Lung (tissue), 12 donors: Measurements from ENCODE around the gene ZNF653. TPM values are rescaled to one million over a fixed set of nuclear protein-coding genes. Genes with fewer than 3 reads are reported as not detected.

Source experiments
- ATAC-seq: fragments of 200-7000 bp; cut with Tn5 transposase; one replicate; pipeline ENCODE4 v1.9.1; 2020; ENCODE audit warnings: moderate number of reproducible peaks; ENCODE audit not compliant: insufficient read depth, low FRiP score
- DNase-seq, 3 donors: peaks; one replicate each; pipeline ENCODE4 v3.0.0-alpha.2; 2013 to 2017
- H3K27ac ChIP-seq, 2 donors: one replicate each; pipeline ENCODE4 v1.5.1; 2013; ENCODE audit warnings: mild to moderate bottlenecking in 2 of 2, moderate library complexity in 2 of 2, control low read depth in 1 of 2, inconsistent platforms in 1 of 2, low read depth in 1 of 2, low read length in 1 of 2
- H3K27me3 ChIP-seq, 3 donors: one replicate each; pipeline ENCODE4 v1.5.1; 2013; ENCODE audit warnings: low read length in 2 of 3; ENCODE audit not compliant: control insufficient read depth in 3 of 3, insufficient read depth in 3 of 3
- H3K36me3 ChIP-seq, 4 donors: one replicate each; pipeline ENCODE4 v1.5.1; 2013; ENCODE audit warnings: low read length in 4 of 4, mild to moderate bottlenecking in 1 of 4, moderate library complexity in 1 of 4; ENCODE audit not compliant: control insufficient read depth in 4 of 4, insufficient read depth in 4 of 4
- H3K4me1 ChIP-seq, 5 donors: one replicate each; pipeline ENCODE4 v1.5.1; 2013; ENCODE audit warnings: low read length in 5 of 5, mild to moderate bottlenecking in 2 of 5, moderate library complexity in 1 of 5; ENCODE audit not compliant: control insufficient read depth in 5 of 5, insufficient read depth in 5 of 5
- H3K4me3 ChIP-seq: one replicate; pipeline ENCODE4 v1.5.1; 2013; ENCODE audit warnings: mild to moderate bottlenecking, control low read depth, moderate library complexity
- H3K9ac ChIP-seq, 2 donors: one replicate each; pipeline ENCODE4 v1.5.1; 2013; ENCODE audit warnings: low read length in 2 of 2, control low read depth in 1 of 2; ENCODE audit not compliant: insufficient read depth in 1 of 2
- H3K9me3 ChIP-seq, 4 donors: one replicate each; pipeline ENCODE4 v1.5.1; 2013; ENCODE audit warnings: low read length in 3 of 4, mild to moderate bottlenecking in 1 of 4, moderate library complexity in 1 of 4; ENCODE audit not compliant: control insufficient read depth in 4 of 4, insufficient read depth in 3 of 4
- CTCF ChIP-seq: IDR thresholded peaks from 2 replicates; pipeline ENCODE4 v1.5.1; 2012; ENCODE audit warnings: mild to moderate bottlenecking; ENCODE audit errors: control extremely low read depth, extremely low read depth
- WGBS, 2 donors: extraction: QIAGEN DNeasy Blood & Tissue Kit; methylation state at CpG; one replicate each; pipeline ENCODE4 v1.1.7; 2013; 5-methylcytosine and 5-hydroxymethylcytosine counted together
- polyA plus RNA-seq, 2 donors: library from polyadenylated mRNA; stranded (reverse); fragments of 200-250 nt; gene quantifications; one replicate each; pipeline ENCODE4 v1.2.1, GENCODE V29; 2013
- total RNA-seq, 2 donors: library from RNA; depleted of rRNA in 1 of 2; stranded (reverse); fragments of >200 nt in 1 of 2; gene quantifications; one replicate each; pipeline ENCODE4 v1.2.1, GENCODE V29; 2014 to 2021
- donor health status: control.
- donor health status: control.
- donor health status: Bipolar disorder and iron deficiency.
- donor health status: healthy.
- donor health status: DM: yes; HTN: yes; CAD: no.

ZNF653 gene
- total and polyA plus RNA-seq, 4 donors: 5.4 to 12.9 (median 9.0) TPM

- WGBS, 2 donors: 83 to 84% methylated on average over 13 of the region's 13 CpGs
- H3K4me3 ChIP-seq: no peak overlapping the region
- DNase-seq (no peak), ATAC-seq (no peak)
- H3K9ac ChIP-seq: no peak overlapping the region
- peaks cover 3 to 60% (median 6%) of the 10 kb centered on the region in 4 donors for H3K36me3 ChIP-seq
- no peaks in the 10 kb centered on the region for H3K9me3 ChIP-seq
- no peak for TF ChIP-seq CTCF
- peaks cover 0 to 14% (median 0%) of the 10 kb centered on the region in 5 donors for H3K4me1 ChIP-seq
- H3K27ac ChIP-seq: no peak overlapping the region
- no peaks in the 10 kb centered on the region for H3K27me3 ChIP-seq
These were observed 57.2 kb downstream of the ZNF653 start for GRCh38 chr19:11448410-11448809.

GRCh38 chr19:11447347-11448262, 58.0 kb downstream of the ZNF653 start:
- Histone ChIP-seq H3K9me3 (no peaks in the 10 kb centered on the region), H3K9ac (no peak overlapping the region), H3K4me1 (peaks cover 0 to 9% (median 0%) of the 10 kb centered on the region in 5 donors), H3K27me3 (no peaks in the 10 kb centered on the region), H3K27ac (no peak overlapping the region), H3K36me3 (peaks cover 3 to 60% (median 6%) of the 10 kb centered on the region in 4 donors), H3K4me3 (no peak overlapping the region)
- DNase-seq (no peak), ATAC-seq (no peak)
- no peak for TF ChIP-seq CTCF
- 92 to 93% methylated on average over 35 of the region's 35 CpGs for WGBS, 2 donors

- TF ChIP-seq CTCF: no peak
- DNase-seq (peak in 2 of 3 donors; percentile 36 to 44), ATAC-seq (no peak)
- H3K36me3 ChIP-seq: peaks cover 7 to 67% (median 12%) of the 10 kb centered on the region in 4 donors
- H3K9me3 ChIP-seq: no peaks in the 10 kb centered on the region
- H3K4me1 ChIP-seq: peaks cover 0 to 1% (median 0%) of the 10 kb centered on the region in 5 donors
- H3K27ac ChIP-seq: no peak overlapping the region
- H3K27me3 ChIP-seq: no peaks in the 10 kb centered on the region
- no peak overlapping the region for H3K4me3 ChIP-seq
- 70 to 79% methylated on average over 22 to 23 of the region's 23 CpGs for WGBS, 2 donors
- no peak overlapping the region for H3K9ac ChIP-seq
These were observed 58.9 kb downstream of the ZNF653 start for GRCh38 chr19:11446652-11447301.
